Duodenal mucosa (tissue), 2 donors: ENCODE data around the gene REC8.

Experiments used
- H3K27ac ChIP-seq: one replicate; pipeline ENCODE4 v1.7.0; 2013; ENCODE audit warnings: low read depth, low read length
- H3K27me3 ChIP-seq, 2 donors: one replicate each; pipeline ENCODE4 v1.7.0; 2013; ENCODE audit warnings: low read length in 2 of 2, control low read depth in 1 of 2; ENCODE audit not compliant: insufficient read depth in 2 of 2, control insufficient read depth in 1 of 2
- H3K36me3 ChIP-seq, 2 donors: one replicate each; pipeline ENCODE4 v1.7.0; 2013; ENCODE audit warnings: low read length in 2 of 2, control low read depth in 1 of 2; ENCODE audit not compliant: insufficient read depth in 2 of 2, control insufficient read depth in 1 of 2
- H3K4me1 ChIP-seq, 2 donors: one replicate each; pipeline ENCODE4 v1.7.0; 2013; ENCODE audit warnings: low read length in 2 of 2, control low read depth in 1 of 2; ENCODE audit not compliant: insufficient read depth in 2 of 2, control insufficient read depth in 1 of 2
- H3K4me3 ChIP-seq, 2 donors: one replicate each; pipeline ENCODE4 v1.7.0; 2013; ENCODE audit warnings: low read length in 2 of 2, low read depth in 1 of 2
- H3K9ac ChIP-seq, 2 donors: one replicate each; pipeline ENCODE4 v1.7.0; 2013; ENCODE audit warnings: low read length in 2 of 2, low read depth in 1 of 2
- H3K9me3 ChIP-seq, 2 donors: one replicate each; pipeline ENCODE4 v1.7.0; 2013; ENCODE audit warnings: low read length in 2 of 2, control low read depth in 1 of 2; ENCODE audit not compliant: control insufficient read depth in 1 of 2

The REC8 gene

GRCh38 chr14:24171422-24172260 is at the start of gene REC8:
Gene REC8 (plus strand): TSS chr14:24172080. CDS start chr14:24172553, 473 bp downstream.
- H3K36me3 ChIP-seq, result peaks cover 27 to 44% of the 10 kb centered on the region in 2 donors
- peak within 1 kb of the TSS; percentile 10 for H3K27ac ChIP-seq
- H3K9me3 ChIP-seq, result no peaks in the 10 kb centered on the region
- H3K4me1 ChIP-seq, result no peaks in the 10 kb centered on the region
- peak within 1 kb of the TSS; percentile 0 to 57 for H3K4me3 ChIP-seq
- peak within 1 kb of the TSS in 1 of 2 donors; percentile 16 for H3K9ac ChIP-seq
- H3K27me3 ChIP-seq, result no peaks in the 10 kb centered on the region

GRCh38 chr14:24122416-24122815 is 49.5 kb upstream of the REC8 start:
- H3K27me3 ChIP-seq, result no peaks in the 10 kb centered on the region
- no peak overlapping the region for H3K9ac ChIP-seq
- H3K4me1 ChIP-seq, result no peaks in the 10 kb centered on the region

GRCh38 chr14:24122898-24123297 is 49.0 kb upstream of the REC8 start:
- no peak overlapping the region for H3K4me3 ChIP-seq
- no peaks in the 10 kb centered on the region for H3K4me1 ChIP-seq
- H3K27me3 ChIP-seq, result no peaks in the 10 kb centered on the region
- no peak overlapping the region for H3K9ac ChIP-seq
- no peak overlapping the region for H3K27ac ChIP-seq
- peaks cover 55 to 60% of the 10 kb centered on the region in 2 donors for H3K36me3 ChIP-seq
- no peaks in the 10 kb centered on the region for H3K9me3 ChIP-seq

More at GRCh38 chr14:24122416-24122815, 49.5 kb upstream of the REC8 start:
- H3K27ac ChIP-seq, result no peak overlapping the region
- no peaks in the 10 kb centered on the region for H3K9me3 ChIP-seq
- H3K4me3 ChIP-seq, result no peak overlapping the region
- peaks cover 57 to 65% of the 10 kb centered on the region in 2 donors for H3K36me3 ChIP-seq

- Histone ChIP-seq H3K27ac (no peak overlapping the region), H3K36me3 (peaks cover 46 to 52% of the 10 kb centered on the region in 2 donors), H3K9ac (no peak overlapping the region), H3K4me1 (no peaks in the 10 kb centered on the region), H3K4me3 (no peak overlapping the region), H3K27me3 (no peaks in the 10 kb centered on the region), H3K9me3 (no peaks in the 10 kb centered on the region)
Measured at GRCh38 chr14:24123424-24124417, 48.2 kb upstream of the REC8 start.

- H3K27me3 ChIP-seq, result no peaks in the 10 kb centered on the region
- no peaks in the 10 kb centered on the region for H3K9me3 ChIP-seq
- no peak overlapping the region for H3K4me3 ChIP-seq
- no peak overlapping the region for H3K27ac ChIP-seq
- H3K4me1 ChIP-seq, result peaks cover 0 to under 1% of the 10 kb centered on the region in 2 donors
- H3K36me3 ChIP-seq, result peaks cover 20 to 24% of the 10 kb centered on the region in 2 donors
- H3K9ac ChIP-seq, result no peak overlapping the region
Measured at GRCh38 chr14:24126939-24127338, 44.9 kb upstream of the REC8 start.

- Histone ChIP-seq H3K9ac (no peak overlapping the region), H3K4me1 (peaks cover 0 to 8% of the 10 kb centered on the region in 2 donors), H3K9me3 (no peaks in the 10 kb centered on the region), H3K4me3 (no peak overlapping the region), H3K36me3 (peaks cover 16 to 19% of the 10 kb centered on the region in 2 donors), H3K27me3 (no peaks in the 10 kb centered on the region), H3K27ac (no peak overlapping the region)
Measured at GRCh38 chr14:24127673-24128072, 44.2 kb upstream of the REC8 start.

- no peak overlapping the region for H3K9ac ChIP-seq
- no peaks in the 10 kb centered on the region for H3K27me3 ChIP-seq
- peaks cover 0 to 11% of the 10 kb centered on the region in 2 donors for H3K4me1 ChIP-seq
- H3K4me3 ChIP-seq, result no peak overlapping the region
- peaks cover 0 to 1% of the 10 kb centered on the region in 2 donors for H3K36me3 ChIP-seq
- no peak overlapping the region for H3K27ac ChIP-seq
- no peaks in the 10 kb centered on the region for H3K9me3 ChIP-seq
Measured at GRCh38 chr14:24129410-24129998, 42.4 kb upstream of the REC8 start.

GRCh38 chr14:24130380-24130716 is 41.5 kb upstream of the REC8 start, which contains the start of gene FITM1:
Gene FITM1 (plus strand): TSS chr14:24130659. CDS start chr14:24131564, 905 bp downstream.
- no peaks in the 10 kb centered on the region for H3K36me3 ChIP-seq
- H3K4me1 ChIP-seq, result peaks cover 4 to 16% of the 10 kb centered on the region in 2 donors
- no peaks in the 10 kb centered on the region for H3K27me3 ChIP-seq
- H3K9ac ChIP-seq, result no peak within 1 kb of the TSS
- no peaks in the 10 kb centered on the region for H3K9me3 ChIP-seq
- no peak within 1 kb of the TSS for H3K4me3 ChIP-seq
- H3K27ac ChIP-seq, result no peak within 1 kb of the TSS

- no peak overlapping the region for H3K9ac ChIP-seq
- no peak overlapping the region for H3K27ac ChIP-seq
- no peaks in the 10 kb centered on the region for H3K36me3 ChIP-seq
- H3K27me3 ChIP-seq, result no peaks in the 10 kb centered on the region
- no peaks in the 10 kb centered on the region for H3K9me3 ChIP-seq
- H3K4me3 ChIP-seq, result no peak overlapping the region
- H3K4me1 ChIP-seq, result peaks cover 7 to 19% of the 10 kb centered on the region in 2 donors
Measured at GRCh38 chr14:24130717-24131548, 40.9 kb upstream of the REC8 start.
